IMR-90 (cell line): ENCODE measurements around the gene OSGIN1.

Experiments used
- BHLHE40 ChIP-seq: fragments of 150-350 bp; IDR thresholded peaks from 2 replicates; pipeline ENCODE4 v1.6.1; 2016; ENCODE audit warnings: mild to moderate bottlenecking, low read depth, low read length
- CHD1 ChIP-seq: IDR thresholded peaks from 2 replicates; pipeline ENCODE4 v1.6.1; 2012; ENCODE audit warnings: low read depth, low read length, improper control_type of control experiment
- CTCF ChIP-seq: conservative IDR thresholded peaks from 2 replicates; pipeline ENCODE4 v1.5.1; 2012; ENCODE audit warnings: mild to moderate bottlenecking, low read depth, low read length, improper control_type of control experiment
- MAFK ChIP-seq: IDR thresholded peaks from 2 replicates; pipeline ENCODE4 v1.6.1; 2012; ENCODE audit warnings: low read depth, low read length, improper control_type of control experiment
- MAZ ChIP-seq: IDR thresholded peaks from 2 replicates; pipeline ENCODE4 v1.6.1; 2012; ENCODE audit warnings: low read depth, mild to moderate bottlenecking, low read length, improper control_type of control experiment, moderate library complexity, borderline replicate concordance
- POLR2A ChIP-seq: IDR thresholded peaks from 2 replicates; pipeline ENCODE4 v1.6.1; 2012; ENCODE audit warnings: mild to moderate bottlenecking, low read depth, low read length
- SMC3 ChIP-seq: fragments of 150-350 bp; IDR thresholded peaks from 2 replicates; pipeline ENCODE4 v1.6.1; 2016; ENCODE audit warnings: low read depth, mild to moderate bottlenecking, antibody characterized with exemption, low read length, moderate library complexity

GRCh38 chr16:83943516-83944050, 9.5 kb upstream of the OSGIN1 start:
- TF ChIP-seq SMC3 (no peak), CTCF (no peak), MAFK (no peak), CHD1 (no peak), POLR2A (no peak), MAZ (no peak), BHLHE40 (no peak)
